Esophagus (tissue), 2 donors: Measurements from ENCODE around the gene SRSF3. TPM values are rescaled to one million over a fixed set of nuclear protein-coding genes. Genes with fewer than 3 reads are reported as not detected.
A peak's percentile ranks its signal among the peaks of the same experiment; 100 is the strongest.
"Not testable (repeated sequence)": the region's sequence is repeated elsewhere in the genome, so short reads cannot be mapped to it uniquely, and the experiment has no call there.

Experiments used
- H3K27ac ChIP-seq, 2 donors: one replicate each; pipeline ENCODE4 v1.5.1; 2013; ENCODE audit warnings: low read depth in 2 of 2, mild to moderate bottlenecking in 2 of 2, inconsistent platforms in 1 of 2, low read length in 1 of 2, moderate library complexity in 1 of 2
- H3K27me3 ChIP-seq, 2 donors: one replicate each; pipeline ENCODE4 v1.6.1; 2013; ENCODE audit warnings: low read length in 2 of 2, control low read depth in 1 of 2, mild to moderate bottlenecking in 1 of 2; ENCODE audit not compliant: insufficient read depth in 2 of 2, control insufficient read depth in 1 of 2
- H3K36me3 ChIP-seq, 2 donors: one replicate each; pipeline ENCODE4 v1.6.1; 2013; ENCODE audit warnings: low read length in 1 of 2; ENCODE audit not compliant: control insufficient read depth in 2 of 2, insufficient read depth in 2 of 2
- H3K4me1 ChIP-seq, 2 donors: one replicate each; pipeline ENCODE4 v1.6.1; 2013; ENCODE audit warnings: low read length in 1 of 2; ENCODE audit not compliant: control insufficient read depth in 2 of 2, insufficient read depth in 2 of 2
- H3K4me3 ChIP-seq, 2 donors: one replicate each; pipeline ENCODE4 v1.5.1; 2013; ENCODE audit warnings: low read length in 2 of 2, mild to moderate bottlenecking in 2 of 2, low read depth in 1 of 2, moderate library complexity in 1 of 2
- H3K9me3 ChIP-seq, 2 donors: one replicate each; pipeline ENCODE4 v1.6.1; 2013; ENCODE audit warnings: mild to moderate bottlenecking in 2 of 2, low read depth in 1 of 2, low read length in 1 of 2, moderate library complexity in 1 of 2; ENCODE audit not compliant: control insufficient read depth in 2 of 2, insufficient read depth in 1 of 2
- WGBS, 2 donors: extraction: QIAGEN DNeasy Blood & Tissue Kit; methylation state at CpG; one replicate each; pipeline ENCODE4 v1.1.7; 2013; 5-methylcytosine and 5-hydroxymethylcytosine counted together
- polyA plus RNA-seq, 2 donors: library from polyadenylated mRNA; stranded (reverse); fragments of 200-250 nt; gene quantifications; one replicate each; pipeline ENCODE4 v1.2.3, GENCODE V29; 2013
- donor health status: healthy with polysubstance abuse.
- donor health status: Bipolar disorder and iron deficiency.

Gene SRSF3
- polyA plus RNA-seq, 2 donors = 103 to 247 TPM

DNA sequence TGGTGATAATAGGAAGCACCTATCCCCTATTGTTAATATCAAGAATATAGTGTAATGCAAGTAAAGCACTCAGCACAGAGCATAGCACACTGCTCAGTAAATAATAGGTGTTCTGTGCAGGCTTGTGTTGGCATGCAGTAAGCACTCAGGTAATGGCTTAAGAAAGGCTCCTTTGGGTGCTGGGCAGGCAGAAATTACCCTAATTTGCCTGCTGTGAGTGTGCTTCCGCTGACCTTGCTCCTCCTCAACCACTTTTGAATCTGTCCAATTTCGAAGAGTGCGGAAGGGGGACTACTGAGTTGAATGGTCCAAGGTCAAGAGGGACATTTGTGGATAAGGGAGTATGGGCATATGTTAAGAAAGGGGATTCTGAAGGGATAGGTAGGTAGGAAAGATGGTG lies 15.4 kb downstream of the SRSF3 start:
- H3K36me3 ChIP-seq = peaks cover 7 to 19% of the 10 kb centered on the region in 2 donors
- H3K9me3 ChIP-seq = no peaks in the 10 kb centered on the region
- H3K4me1 ChIP-seq = peaks cover 0 to 2% of the 10 kb centered on the region in 2 donors
- H3K27ac ChIP-seq = peak overlapping the region in 1 of 2 donors; percentile 6
- no peaks in the 10 kb centered on the region for H3K27me3 ChIP-seq
- H3K4me3 ChIP-seq = no peak overlapping the region
- 83 to 94% methylated on average over 3 of the region's 3 CpGs for WGBS, 2 donors

- Histone ChIP-seq H3K4me1 (peaks cover 0 to 2% of the 10 kb centered on the region in 2 donors), H3K36me3 (peaks cover 6 to 17% of the 10 kb centered on the region in 2 donors), H3K27me3 (no peaks in the 10 kb centered on the region), H3K27ac (no peak overlapping the region), H3K9me3 (no peaks in the 10 kb centered on the region), H3K4me3 (no peak overlapping the region)
- 84 to 89% methylated on average over 14 of the region's 14 CpGs for WGBS, 2 donors
Observed at GRCh38 chr6:36610041-36610955, 16.1 kb downstream of the SRSF3 start.

GRCh38 chr6:36610956-36611336 lies 16.8 kb downstream of the SRSF3 start:
- H3K27me3 ChIP-seq = no peaks in the 10 kb centered on the region
- H3K27ac ChIP-seq = no peak overlapping the region
- no peak overlapping the region for H3K4me3 ChIP-seq
- H3K9me3 ChIP-seq = no peaks in the 10 kb centered on the region
- 70 to 78% methylated on average over 1 of the region's 1 CpG for WGBS, 2 donors
- peaks cover 0 to 2% of the 10 kb centered on the region in 2 donors for H3K4me1 ChIP-seq
- peaks cover 6 to 15% of the 10 kb centered on the region in 2 donors for H3K36me3 ChIP-seq

GRCh38 chr6:36611679-36612078 lies 17.5 kb downstream of the SRSF3 start:
- H3K4me1 ChIP-seq, H3K27ac ChIP-seq, H3K27me3 ChIP-seq, H3K9me3 ChIP-seq, H3K4me3 ChIP-seq: not testable (repeated sequence)
- WGBS, 2 donors = 82 to 88% methylated on average over 3 of the region's 3 CpGs
- H3K36me3 ChIP-seq = peaks cover 6 to 13% of the 10 kb centered on the region in 2 donors

DNA sequence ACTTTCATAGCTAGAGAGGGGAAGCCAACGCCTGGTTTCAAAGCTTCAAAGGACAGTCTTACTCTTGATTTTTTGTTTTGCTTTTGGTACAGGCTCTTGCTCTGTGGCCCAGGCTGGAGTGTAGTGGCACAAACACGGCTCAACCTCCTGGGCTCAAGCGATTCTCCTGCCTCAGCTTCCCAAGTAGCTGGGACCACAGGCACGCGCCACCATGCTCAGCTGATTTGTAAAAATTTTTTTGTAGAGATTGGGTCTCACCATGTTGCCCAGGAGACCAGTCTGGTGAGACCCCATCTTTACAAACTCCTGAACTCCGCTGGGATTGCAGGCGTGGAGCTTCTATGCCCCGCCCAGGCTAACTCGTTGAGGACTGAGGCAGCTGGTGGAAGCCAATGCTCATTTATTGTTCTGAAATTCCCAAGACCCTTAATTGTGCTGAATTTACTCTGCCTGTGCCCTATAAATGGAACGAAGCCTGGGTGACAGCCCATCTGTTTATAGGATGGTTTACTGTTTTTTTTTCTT lies 18.0 kb downstream of the SRSF3 start:
- WGBS, 2 donors = 93 to 94% methylated on average over 10 of the region's 10 CpGs
- Histone ChIP-seq H3K27me3 (no peaks in the 10 kb centered on the region), H3K36me3 (peaks cover 6 to 13% of the 10 kb centered on the region in 2 donors), H3K9me3 (no peaks in the 10 kb centered on the region), H3K27ac (no peak overlapping the region), H3K4me1 (peaks cover 5% of the 10 kb centered on the region in 2 donors), H3K4me3 (no peak overlapping the region)

DNA sequence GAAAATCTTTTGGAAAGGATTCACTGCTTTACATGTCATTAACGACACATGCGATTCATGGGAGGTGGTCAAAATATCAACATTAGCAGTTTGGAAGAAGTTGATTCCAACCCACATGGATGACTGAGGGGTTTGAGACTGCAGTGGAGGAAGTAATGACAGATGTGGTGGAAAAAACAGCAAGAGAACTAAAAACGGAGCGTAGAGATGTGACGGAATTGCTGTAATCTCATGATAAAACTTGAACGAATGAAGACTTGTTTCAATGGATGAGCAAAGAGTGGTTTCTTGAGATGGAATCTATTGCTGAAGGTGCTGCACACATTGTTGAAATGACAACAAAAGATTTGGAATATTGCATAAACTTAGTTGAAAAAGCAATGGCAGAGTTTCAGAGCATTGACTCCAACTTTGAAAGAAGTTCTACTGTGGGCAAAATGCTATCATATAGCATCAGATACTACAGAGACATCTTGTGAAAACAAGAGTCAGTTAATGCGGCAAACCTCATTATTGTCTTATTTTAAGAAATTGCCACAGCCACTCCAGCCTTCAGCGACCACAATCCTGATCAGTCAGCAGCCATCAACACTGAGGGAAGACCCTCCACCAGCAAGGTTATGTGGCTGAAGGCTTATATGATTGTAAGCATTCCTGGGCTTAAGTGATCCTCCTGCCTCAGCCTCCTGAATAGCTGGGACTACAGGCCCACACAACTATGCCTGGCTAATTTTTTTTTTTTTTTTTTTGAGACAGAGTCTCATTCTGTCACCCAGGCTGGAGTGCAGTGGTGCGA lies 19.2 kb downstream of the SRSF3 start:
- no peak overlapping the region for H3K4me3 ChIP-seq
- peaks cover 6 to 10% of the 10 kb centered on the region in 2 donors for H3K36me3 ChIP-seq
- H3K9me3 ChIP-seq = no peaks in the 10 kb centered on the region
- no peaks in the 10 kb centered on the region for H3K27me3 ChIP-seq
- WGBS, 2 donors = 88 to 93% methylated on average over 8 to 9 of the region's 9 CpGs
- no peak overlapping the region for H3K27ac ChIP-seq
- peaks cover 3 to 6% of the 10 kb centered on the region in 2 donors for H3K4me1 ChIP-seq

DNA sequence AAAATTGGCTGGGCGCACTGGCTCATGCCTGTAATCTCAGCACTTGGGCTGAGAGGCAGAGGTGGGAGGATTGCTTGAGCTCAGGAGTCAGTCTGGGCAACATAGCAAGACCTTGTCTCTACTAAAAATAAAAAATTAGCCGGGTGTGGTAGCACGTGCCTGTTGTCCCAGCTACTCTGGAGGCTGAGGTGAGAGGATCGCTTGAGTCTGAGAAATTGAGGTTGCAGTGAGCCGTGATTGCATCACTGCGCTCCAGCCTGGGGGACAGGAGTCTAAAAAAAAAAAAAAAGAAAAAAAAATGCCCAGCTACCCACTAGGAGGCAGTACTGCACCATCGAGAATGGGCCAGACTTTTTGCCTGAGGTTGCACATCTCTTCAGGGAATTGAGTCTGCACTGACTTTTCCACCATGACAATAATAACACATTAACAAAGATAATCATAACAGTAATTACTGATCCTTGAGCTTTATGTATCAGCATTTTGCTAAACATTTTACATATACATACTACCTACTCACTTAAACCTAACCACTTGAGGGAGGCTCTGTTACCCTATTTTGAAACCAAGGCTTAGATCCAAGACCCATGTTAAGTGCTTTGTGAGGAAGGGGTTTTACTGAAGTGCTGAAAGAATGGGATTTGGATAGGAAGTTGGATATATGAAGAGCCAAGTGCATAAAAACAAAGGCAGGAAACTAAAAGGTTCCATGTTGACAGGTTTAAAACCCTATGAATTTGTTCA lies 21.0 kb downstream of the SRSF3 start:
- no peaks in the 10 kb centered on the region for H3K27me3 ChIP-seq
- no peak overlapping the region for H3K4me3 ChIP-seq
- peaks cover 6 to 8% of the 10 kb centered on the region in 2 donors for H3K36me3 ChIP-seq
- H3K9me3 ChIP-seq = no peaks in the 10 kb centered on the region
- WGBS, 2 donors = 41 to 44% methylated on average over 7 of the region's 7 CpGs
- H3K27ac ChIP-seq = no peak overlapping the region
- H3K4me1 ChIP-seq = peaks cover 3 to 6% of the 10 kb centered on the region in 2 donors

DNA sequence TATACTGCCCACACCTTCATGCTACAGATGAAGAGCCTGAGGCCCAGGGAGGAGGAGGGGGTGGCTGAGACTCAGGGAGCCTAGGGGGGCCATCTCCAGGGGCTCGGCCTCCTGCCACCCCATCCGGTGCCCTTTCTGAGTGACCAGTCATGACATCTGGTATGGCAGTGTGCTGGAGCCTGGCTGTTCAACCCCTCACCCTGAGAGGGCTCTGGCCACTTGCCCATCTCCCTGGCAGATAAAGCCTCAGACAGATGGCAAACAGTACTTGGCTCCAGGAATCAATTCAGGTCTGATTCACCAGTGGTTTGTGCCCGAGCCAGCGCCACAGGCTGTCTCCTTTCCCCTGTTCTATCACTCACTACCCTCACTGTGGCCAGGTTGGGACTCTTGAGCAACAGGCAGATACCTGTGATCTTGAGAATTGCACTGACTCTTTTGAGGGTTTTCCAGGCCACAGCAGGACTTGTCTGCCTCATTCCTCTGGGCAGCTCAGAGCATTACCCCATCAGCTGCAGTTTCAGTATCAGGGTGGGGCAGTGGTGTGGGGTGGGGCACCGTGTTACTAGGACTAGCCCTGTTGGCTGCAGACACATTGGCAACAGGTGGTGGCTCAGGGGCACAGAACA lies 22.8 kb downstream of the SRSF3 start:
- no peaks in the 10 kb centered on the region for H3K9me3 ChIP-seq
- H3K4me1 ChIP-seq = peaks cover 3 to 6% of the 10 kb centered on the region in 2 donors
- peaks cover 0 to 3% of the 10 kb centered on the region in 2 donors for H3K36me3 ChIP-seq
- WGBS, 2 donors = 36 to 44% methylated on average over 5 of the region's 5 CpGs
- no peak overlapping the region for H3K4me3 ChIP-seq
- peak overlapping the region; percentile 79 to 94 for H3K27ac ChIP-seq
- H3K27me3 ChIP-seq = no peaks in the 10 kb centered on the region
